Stimulated activated effector memory CD8-positive, alpha-beta T cell treated with anti-CD3 and anti-CD28 coated beads, Interleukin-12 subunit alpha, Interleukin-12 subunit beta, amount 100 ng/mL, for 72 hours (primary cell): Measurements from ENCODE around the gene TSPAN19.

ENCODE experiments used
- ATAC-seq: fragments of 150-1000 bp; cut with Tn5 transposase; 2 replicates; pipeline ENCODE4 v1.10.0; 2021
- DNase-seq, 2 donors: peaks; one replicate each; pipeline ENCODE4 v3.0.0; 2021 to 2022; ENCODE audit warnings: low spot score in 2 of 2
- H3K27ac Mint-ChIP-seq: one replicate; pipeline ENCODE4 v1.8.0; 2022; ENCODE audit warnings: mild to moderate bottlenecking, mixed read lengths
- H3K36me3 Mint-ChIP-seq: one replicate; pipeline ENCODE4 v1.8.0; 2022; ENCODE audit warnings: mild to moderate bottlenecking, mixed read lengths
- H3K4me1 Mint-ChIP-seq: one replicate; pipeline ENCODE4 v1.8.0; 2022; ENCODE audit warnings: mixed read lengths
- H3K4me3 Mint-ChIP-seq: one replicate; pipeline ENCODE4 v1.8.0; 2022; ENCODE audit warnings: mild to moderate bottlenecking, mixed read lengths
- H3K9me3 Mint-ChIP-seq: one replicate; pipeline ENCODE4 v1.8.0; 2022; ENCODE audit warnings: mixed read lengths

Gene TSPAN19

GRCh38 chr12:84976133-84976532, 59.9 kb downstream of the TSPAN19 start:
- no peaks in the 10 kb centered on the region for H3K4me1 Mint-ChIP-seq
- no peak overlapping the region for H3K27ac Mint-ChIP-seq
- no peak overlapping the region for H3K4me3 Mint-ChIP-seq
- H3K9me3 Mint-ChIP-seq: peaks cover 1% of the 10 kb centered on the region
- DNase-seq: no peak
- no peak for ATAC-seq
- no peaks in the 10 kb centered on the region for H3K36me3 Mint-ChIP-seq

DNA sequence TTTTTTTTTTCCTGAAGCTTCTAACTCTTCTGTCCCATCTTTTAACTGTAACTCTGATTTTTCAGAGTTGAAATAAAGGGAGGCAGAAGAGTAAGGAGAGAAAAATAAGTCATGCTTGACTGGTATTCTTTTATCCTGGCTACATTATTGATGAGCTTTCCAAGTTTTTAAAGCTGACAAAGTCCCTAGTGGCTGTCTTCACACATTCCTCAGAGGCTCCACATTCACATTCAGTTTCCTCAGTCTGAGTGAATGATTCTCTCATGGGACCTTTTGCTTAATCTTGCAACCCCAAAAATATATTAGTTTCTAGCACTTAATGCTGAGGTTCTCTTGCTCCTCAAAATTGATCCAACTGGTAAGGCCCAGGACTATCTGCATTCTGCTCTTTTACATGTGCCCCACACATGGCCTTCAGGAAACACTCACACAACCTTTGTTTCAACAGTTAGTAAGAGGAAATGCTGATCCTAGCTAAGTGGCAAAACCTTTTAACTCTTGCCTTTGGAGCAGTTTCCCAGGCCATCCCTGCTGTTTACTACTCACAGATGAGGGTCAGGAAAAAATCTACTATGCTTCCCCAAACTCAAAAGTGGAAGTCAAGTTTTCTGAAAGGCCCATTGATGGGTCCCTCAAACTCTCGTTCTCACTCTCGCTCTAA, 61.8 kb downstream of the TSPAN19 start:
- Mint-ChIP-seq H3K36me3 (no peaks in the 10 kb centered on the region), H3K9me3 (no peaks in the 10 kb centered on the region), H3K4me1 (no peaks in the 10 kb centered on the region), H3K27ac (no peak overlapping the region), H3K4me3 (no peak overlapping the region)
- no peak for ATAC-seq
- no peak for DNase-seq

- H3K4me3 Mint-ChIP-seq: no peak overlapping the region
These were observed 63.1 kb downstream of the TSPAN19 start for GRCh38 chr12:84973026-84973425.

DNA sequence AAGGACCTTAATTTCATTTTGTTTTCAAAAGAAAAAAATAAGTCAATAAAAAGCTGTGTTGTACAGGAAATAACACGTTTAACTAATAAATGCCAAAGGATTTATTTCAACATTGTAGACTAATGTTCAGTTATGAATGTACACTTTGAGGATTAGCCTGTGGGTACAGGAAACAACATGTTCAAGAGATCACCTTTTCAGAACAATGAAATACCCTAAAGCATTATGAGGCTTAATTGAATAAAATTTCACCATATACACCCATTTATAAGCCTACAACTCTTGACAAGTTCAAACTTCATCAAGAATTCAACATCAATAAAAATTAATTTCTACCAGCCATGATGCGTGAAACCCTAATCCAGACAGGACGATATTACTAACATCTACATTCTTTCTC, 66.9 kb downstream of the TSPAN19 start:
- H3K4me3 Mint-ChIP-seq: no peak overlapping the region
- no peaks in the 10 kb centered on the region for H3K4me1 Mint-ChIP-seq
- ATAC-seq (no peak), DNase-seq (no peak)
- no peak overlapping the region for H3K27ac Mint-ChIP-seq
- peaks cover 4% of the 10 kb centered on the region for H3K9me3 Mint-ChIP-seq
- no peaks in the 10 kb centered on the region for H3K36me3 Mint-ChIP-seq

More at GRCh38 chr12:84973026-84973425, 63.1 kb downstream of the TSPAN19 start:
- ATAC-seq: no peak
- Mint-ChIP-seq H3K27ac (no peak overlapping the region), H3K9me3 (no peaks in the 10 kb centered on the region), H3K4me1 (no peaks in the 10 kb centered on the region), H3K36me3 (no peaks in the 10 kb centered on the region)
- DNase-seq: no peak
